Endodermal cell (in vitro differentiated cells): Measurements from ENCODE around the gene NRAP. TPM values are rescaled to one million over a fixed set of nuclear protein-coding genes. Genes with fewer than 3 reads are reported as not detected.

Experiments used
- DNase-seq: peaks from one replicate; pipeline ENCODE4 v3.0.0-alpha.2; 2017
- H3K27ac ChIP-seq: 2 replicates; pipeline ENCODE4 v1.5.1; 2013; ENCODE audit warnings: mild to moderate bottlenecking, low read depth, low read length, moderate library complexity
- H3K27me3 ChIP-seq: 2 replicates; pipeline ENCODE4 v1.6.1; 2013; ENCODE audit warnings: mild to moderate bottlenecking, low read length, moderate library complexity; ENCODE audit not compliant: insufficient read depth, control insufficient read depth, poor library complexity, severe bottlenecking
- H3K36me3 ChIP-seq: 2 replicates; pipeline ENCODE4 v1.7.0; 2013; ENCODE audit warnings: mild to moderate bottlenecking, low read length, moderate library complexity; ENCODE audit not compliant: control insufficient read depth, insufficient read depth
- H3K4me1 ChIP-seq: one replicate; pipeline ENCODE4 v1.7.0; 2013; ENCODE audit warnings: low read length; ENCODE audit not compliant: control insufficient read depth, insufficient read depth
- H3K4me3 ChIP-seq: 2 replicates; pipeline ENCODE4 v1.5.1; 2013; ENCODE audit warnings: mild to moderate bottlenecking, low read length, moderate library complexity
- H3K9ac ChIP-seq: 2 replicates; pipeline ENCODE4 v1.6.1; 2013; ENCODE audit warnings: mild to moderate bottlenecking, low read length, moderate library complexity; ENCODE audit not compliant: poor library complexity, severe bottlenecking; ENCODE audit errors: extremely low read depth
- H3K9me3 ChIP-seq: 2 replicates; pipeline ENCODE4 v1.6.1; 2013; ENCODE audit warnings: mild to moderate bottlenecking, low read length, moderate library complexity; ENCODE audit not compliant: control insufficient read depth
- H3K27ac Mint-ChIP-seq: 2 replicates; pipeline ENCODE4 v1.8.0; 2020; ENCODE audit warnings: mixed read lengths
- H3K27me3 Mint-ChIP-seq: 2 replicates; pipeline ENCODE4 v1.8.0; 2021; ENCODE audit warnings: mild to moderate bottlenecking, mixed read lengths; ENCODE audit not compliant: insufficient read depth
- H3K36me3 Mint-ChIP-seq: 2 replicates; pipeline ENCODE4 v1.8.0; 2020; ENCODE audit warnings: low read depth, mixed read lengths
- H3K4me1 Mint-ChIP-seq: 2 replicates; pipeline ENCODE4 v1.8.0; 2020; ENCODE audit warnings: mixed read lengths
- H3K4me3 Mint-ChIP-seq: 2 replicates; pipeline ENCODE4 v1.8.0; 2020; ENCODE audit warnings: mild to moderate bottlenecking, moderate library complexity, mixed read lengths
- H3K9me3 Mint-ChIP-seq: 2 replicates; pipeline ENCODE4 v1.8.0; 2020; ENCODE audit warnings: mild to moderate bottlenecking, mixed read lengths
- WGBS, 2 experiments: methylation state at CpG; one replicate each; pipeline versions ENCODE4 v1.1.5 to v1.1.7; 2013; ENCODE audit warnings: missing lambda C conversion rate in 2 of 2, mixed read lengths in 1 of 2; ENCODE audit not compliant: insufficient coverage in 1 of 2, insufficient read length in 1 of 2; 5-methylcytosine and 5-hydroxymethylcytosine counted together
- total RNA-seq, 2 donors: library from RNA; stranded (reverse); fragmentation: NEBNext Ultra II Directional in 1 of 2; extraction: Animal tissue kit (Norgen Biotek cat#: 25700) in 1 of 2; gene quantifications; 2 replicates in 1 of 2; 3 replicates in 1 of 2; pipeline ENCODE4 v1.2.1, GENCODE V29; 2021
- TF ChIP-seq, protein P1 (sequence below): fragments of 200-600 bp; sonication (generic); conservative IDR thresholded peaks from 2 replicates; pipeline ENCODE4 v1.5.0; 2021; ENCODE audit warnings: antibody characterized with exemption, mild to moderate bottlenecking

NRAP gene
- total RNA-seq, 2 donors from 2014 or later = 0.09 to 0.11 TPM

DNA sequence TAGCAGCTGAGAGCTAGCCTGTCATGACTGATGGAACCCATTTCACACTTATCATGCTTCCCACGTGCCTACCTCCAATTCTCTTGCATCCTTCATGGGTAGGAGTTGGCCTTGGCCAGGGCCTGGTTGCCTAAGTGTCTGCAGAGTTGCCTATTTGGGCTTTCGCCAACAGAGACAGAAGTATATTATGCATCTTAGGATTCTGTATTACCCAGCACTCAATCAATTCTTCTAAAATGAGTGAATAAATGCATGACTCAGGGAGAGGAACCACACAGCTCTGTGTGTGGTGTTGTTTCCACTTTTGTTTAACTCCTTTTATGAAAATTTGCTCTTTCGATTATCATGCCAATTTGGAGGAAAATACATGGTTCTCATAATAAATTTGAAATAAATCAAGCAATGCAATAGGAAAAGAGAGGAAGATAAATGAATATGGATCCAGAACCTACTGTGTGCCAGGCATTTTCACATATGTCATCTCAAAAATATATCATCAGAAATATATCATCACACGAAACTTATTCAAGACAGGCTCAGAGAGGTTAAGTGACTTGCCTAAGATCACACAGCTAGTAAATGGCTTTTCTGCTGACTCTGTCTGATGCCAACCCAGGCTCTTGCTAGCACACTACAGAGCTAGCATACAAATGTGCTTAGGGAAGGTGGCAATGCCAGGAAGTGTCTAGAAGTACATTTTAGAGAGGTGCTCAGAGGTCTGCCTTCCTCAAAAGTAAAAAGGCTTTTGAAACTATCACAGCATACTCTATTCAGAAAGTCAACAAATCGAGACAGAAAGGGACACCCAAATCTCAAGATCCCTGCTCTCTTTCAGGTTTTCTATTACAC lies 120.5 kb downstream of the NRAP start:
- DNase-seq = no peak
- no peaks in the 10 kb centered on the region for H3K27me3 ChIP-seq
- H3K27ac ChIP-seq = no peak overlapping the region
- H3K9ac ChIP-seq = no peak overlapping the region
- TF ChIP-seq, protein P1, sequence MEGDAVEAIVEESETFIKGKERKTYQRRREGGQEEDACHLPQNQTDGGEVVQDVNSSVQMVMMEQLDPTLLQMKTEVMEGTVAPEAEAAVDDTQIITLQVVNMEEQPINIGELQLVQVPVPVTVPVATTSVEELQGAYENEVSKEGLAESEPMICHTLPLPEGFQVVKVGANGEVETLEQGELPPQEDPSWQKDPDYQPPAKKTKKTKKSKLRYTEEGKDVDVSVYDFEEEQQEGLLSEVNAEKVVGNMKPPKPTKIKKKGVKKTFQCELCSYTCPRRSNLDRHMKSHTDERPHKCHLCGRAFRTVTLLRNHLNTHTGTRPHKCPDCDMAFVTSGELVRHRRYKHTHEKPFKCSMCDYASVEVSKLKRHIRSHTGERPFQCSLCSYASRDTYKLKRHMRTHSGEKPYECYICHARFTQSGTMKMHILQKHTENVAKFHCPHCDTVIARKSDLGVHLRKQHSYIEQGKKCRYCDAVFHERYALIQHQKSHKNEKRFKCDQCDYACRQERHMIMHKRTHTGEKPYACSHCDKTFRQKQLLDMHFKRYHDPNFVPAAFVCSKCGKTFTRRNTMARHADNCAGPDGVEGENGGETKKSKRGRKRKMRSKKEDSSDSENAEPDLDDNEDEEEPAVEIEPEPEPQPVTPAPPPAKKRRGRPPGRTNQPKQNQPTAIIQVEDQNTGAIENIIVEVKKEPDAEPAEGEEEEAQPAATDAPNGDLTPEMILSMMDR = no peak
- no peaks in the 10 kb centered on the region for H3K27me3 Mint-ChIP-seq
- no peak overlapping the region for H3K4me3 Mint-ChIP-seq
- H3K9me3 ChIP-seq = no peaks in the 10 kb centered on the region
- H3K9me3 Mint-ChIP-seq = no peaks in the 10 kb centered on the region
- H3K27ac Mint-ChIP-seq = no peak overlapping the region
- no peaks in the 10 kb centered on the region for H3K36me3 Mint-ChIP-seq
- WGBS, 2 experiments = 86 to 95% methylated on average over 2 to 5 of the region's 5 CpGs
- peaks cover 5% of the 10 kb centered on the region for H3K4me1 ChIP-seq
- no peak overlapping the region for H3K4me3 ChIP-seq
- peaks cover 27% of the 10 kb centered on the region for H3K4me1 Mint-ChIP-seq
- no peaks in the 10 kb centered on the region for H3K36me3 ChIP-seq

DNA sequence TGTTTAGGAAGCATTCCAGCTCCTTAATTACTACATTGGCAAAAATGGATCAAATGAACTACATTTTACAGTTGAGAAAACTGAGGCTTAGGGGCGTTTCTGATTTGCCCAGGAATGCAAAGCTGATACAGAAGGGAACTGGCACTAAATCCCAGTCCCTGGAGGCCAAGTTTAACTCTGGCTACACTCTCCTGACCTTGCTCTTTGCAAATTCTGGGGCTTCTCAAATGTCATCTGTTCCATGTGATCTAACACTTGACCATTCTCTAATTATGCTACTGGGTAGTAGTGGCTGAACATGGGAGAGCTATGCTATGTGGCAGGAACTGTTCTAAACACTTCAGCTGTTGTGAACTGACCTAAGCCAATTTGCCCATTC lies 122.3 kb downstream of the NRAP start:
- no peak for DNase-seq
- Histone ChIP-seq H3K9ac (no peak overlapping the region), H3K36me3 (no peaks in the 10 kb centered on the region), H3K4me3 (no peak overlapping the region), H3K9me3 (no peaks in the 10 kb centered on the region), H3K27me3 (no peaks in the 10 kb centered on the region), H3K4me1 (peaks cover 5% of the 10 kb centered on the region), H3K27ac (no peak overlapping the region)
- no peaks in the 10 kb centered on the region for H3K36me3 Mint-ChIP-seq
- H3K27ac Mint-ChIP-seq = no peak overlapping the region
- WGBS, 2 experiments = 91 to 98% methylated on average over 1 of the region's 1 CpG
- H3K4me3 Mint-ChIP-seq = no peak overlapping the region
- H3K9me3 Mint-ChIP-seq = no peaks in the 10 kb centered on the region
- TF ChIP-seq, protein P1 = no peak
- H3K27me3 Mint-ChIP-seq = no peaks in the 10 kb centered on the region
- H3K4me1 Mint-ChIP-seq = peaks cover 32% of the 10 kb centered on the region

DNA sequence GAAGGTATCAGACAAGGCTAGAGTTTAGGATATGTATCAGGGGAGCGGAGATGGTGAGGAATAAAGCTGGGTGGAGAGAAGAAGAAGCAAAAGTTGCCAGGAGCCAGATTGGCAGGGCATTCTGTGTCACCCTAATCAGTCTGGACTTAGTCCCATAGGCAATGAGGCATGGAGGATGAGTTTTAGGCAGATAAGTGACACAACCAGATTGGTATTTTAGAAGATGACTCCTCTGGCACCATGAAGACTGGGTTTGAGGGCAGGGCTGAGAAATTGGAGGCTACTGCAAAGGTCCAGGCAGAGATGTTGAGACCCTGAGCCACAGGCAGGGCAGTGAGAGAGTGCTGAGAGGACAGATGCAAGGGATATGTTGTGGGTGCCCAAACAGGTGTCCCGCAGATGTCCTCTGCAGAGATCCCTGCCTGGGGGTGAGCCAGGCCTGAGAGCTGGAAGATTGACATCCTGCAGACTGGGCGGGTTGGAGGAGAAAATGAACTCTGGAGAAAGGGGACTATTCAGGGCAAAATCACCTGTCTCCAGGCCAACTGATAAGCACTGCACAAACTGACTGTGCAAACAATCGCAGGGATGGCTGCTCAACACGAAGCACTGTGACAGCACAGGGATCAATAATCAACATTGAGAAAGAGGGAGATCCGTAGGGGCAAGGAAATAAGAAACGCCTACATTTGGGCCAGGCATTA lies 122.8 kb downstream of the NRAP start:
- H3K27ac Mint-ChIP-seq = peak overlapping the region; percentile 13
- Histone ChIP-seq H3K36me3 (no peaks in the 10 kb centered on the region), H3K9me3 (no peaks in the 10 kb centered on the region), H3K4me3 (no peak overlapping the region), H3K9ac (no peak overlapping the region), H3K4me1 (peaks cover 5% of the 10 kb centered on the region), H3K27me3 (no peaks in the 10 kb centered on the region), H3K27ac (no peak overlapping the region)
- H3K4me1 Mint-ChIP-seq = peaks cover 32% of the 10 kb centered on the region
- TF ChIP-seq, protein P1 = no peak
- H3K36me3 Mint-ChIP-seq = no peaks in the 10 kb centered on the region
- WGBS, 2 experiments = 87 to 90% methylated on average over 7 of the region's 7 CpGs
- no peaks in the 10 kb centered on the region for H3K27me3 Mint-ChIP-seq
- H3K9me3 Mint-ChIP-seq = no peaks in the 10 kb centered on the region
- H3K4me3 Mint-ChIP-seq = no peak overlapping the region
- no peak for DNase-seq
